Kidney tubule cell (primary cell): ENCODE data around the gene C2orf81.
"Not testable (repeated sequence)": the region's sequence is repeated elsewhere in the genome, so short reads cannot be mapped to it uniquely, and the experiment has no call there.

Experiments used
- DNase-seq: peaks from one replicate; pipeline ENCODE4 v3.0.0-alpha.2; 2018; ENCODE audit warnings: low spot score

C2orf81 gene

GRCh38 chr2:74442483-74443297 is 21.3 kb upstream of the C2orf81 start:
- not testable (repeated sequence) for DNase-seq

- DNase-seq: peak; percentile 91
Measured at GRCh38 chr2:74441690-74442482, 20.5 kb upstream of the C2orf81 start, which contains the start of gene RTKN. RTKN (minus strand) TSS chr2:74441937; CDS start chr2:74441816, 121 bp downstream.

- no peak for DNase-seq
Measured at GRCh38 chr2:74441170-74441689, 19.8 kb upstream of the C2orf81 start.

- peak; percentile 92 for DNase-seq
Measured at GRCh38 chr2:74440378-74441169, 19.2 kb upstream of the C2orf81 start.

GRCh38 chr2:74439803-74440377 is 18.5 kb upstream of the C2orf81 start:
- DNase-seq: no peak

GRCh38 chr2:74439373-74439772 is 18.0 kb upstream of the C2orf81 start:
- DNase-seq: no peak

- no peak for DNase-seq
Measured at GRCh38 chr2:74438248-74438647, 16.8 kb upstream of the C2orf81 start.

- no peak for DNase-seq
Measured at GRCh38 chr2:74436848-74437695, 15.7 kb upstream of the C2orf81 start.

GRCh38 chr2:74436111-74436805 is 14.8 kb upstream of the C2orf81 start:
- DNase-seq: no peak

GRCh38 chr2:74430502-74430901 is 9.1 kb upstream of the C2orf81 start:
- no peak for DNase-seq

- DNase-seq: peak; percentile 57
Measured at GRCh38 chr2:74429487-74430451, 8.3 kb upstream of the C2orf81 start.

- DNase-seq: no peak
Measured at GRCh38 chr2:74428675-74429074, 7.3 kb upstream of the C2orf81 start.

GRCh38 chr2:74427551-74427950 is 6.1 kb upstream of the C2orf81 start:
- no peak for DNase-seq

- no peak for DNase-seq
Measured at GRCh38 chr2:74426181-74426758, 4.9 kb upstream of the C2orf81 start.

- peak; percentile 84 for DNase-seq
Measured at GRCh38 chr2:74425523-74425922, 4.1 kb upstream of the C2orf81 start.

GRCh38 chr2:74424995-74425406 is 3.6 kb upstream of the C2orf81 start:
- no peak for DNase-seq

- DNase-seq: no peak
Measured at GRCh38 chr2:74424139-74424992, 2.9 kb upstream of the C2orf81 start.
